Ovary (tissue), 3 donors: ENCODE results near the gene MATN3.

Source experiments
- CTCF ChIP-seq, 3 donors: fragments of 450-650 bp in 2 of 3; fragments of 200-600 bp in 1 of 3; IDR thresholded peaks; one replicate each; pipeline versions ENCODE4 v1.5.1 to v1.8.0; 2016 to 2022; ENCODE audit warnings: antibody characterized with exemption in 3 of 3, mild to moderate bottlenecking in 1 of 3
- EP300 ChIP-seq: sonication (generic); formaldehyde crosslinking; IDR thresholded peaks from one replicate; pipeline ENCODE4 v1.6.1; 2017; ENCODE audit warnings: antibody characterized with exemption
- donor health status: DM: no; HTN: no; CAD: no.

- TF ChIP-seq CTCF (IDR thresholded peaks at IDR 0.05) (no peak), EP300 (no peak)
These were observed 32.5 kb downstream of the MATN3 start for GRCh38 chr2:19979932-19980331.
